ENCODE results near the gene THBS3. TPM values are rescaled to one million over a fixed set of nuclear protein-coding genes. Genes with fewer than 3 reads are reported as not detected.
A peak's percentile ranks its signal among the peaks of the same experiment; 100 is the strongest.

Gene THBS3
- total and polyA plus RNA-seq, 2 of the 13 experiments (the other 11 are each of a cell fraction or from before 2014, with no cell fraction given), result 0.86 to 3.6 TPM

DNA sequence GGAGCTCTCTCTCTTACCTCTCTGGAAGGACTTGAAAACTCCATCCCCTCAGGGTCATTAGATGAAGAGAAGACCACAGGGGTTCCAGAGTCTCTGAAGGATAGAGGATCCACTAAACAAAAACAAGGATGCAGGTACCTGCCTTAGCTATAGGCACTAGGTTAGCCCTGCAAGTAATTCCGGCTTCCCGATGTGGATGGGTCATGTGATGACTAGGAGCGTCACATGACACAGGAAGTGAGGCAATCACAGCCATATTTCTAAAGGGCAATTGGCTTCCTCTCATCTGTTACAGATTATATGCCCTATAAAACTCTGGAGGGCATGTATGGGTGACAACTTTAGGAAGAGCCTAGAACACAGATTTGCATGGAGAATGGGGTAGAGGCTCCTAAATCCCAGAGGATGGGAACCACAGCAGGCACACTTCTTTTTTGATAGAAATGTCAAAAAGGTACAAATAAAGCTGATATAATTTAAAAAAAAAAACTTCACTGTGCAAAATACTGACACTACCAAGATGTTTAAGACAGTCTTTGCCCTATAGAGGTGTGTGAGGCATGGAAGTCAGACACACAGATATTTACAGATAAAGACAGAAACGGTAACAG, 33.5 kb upstream of the THBS3 start (continued):
- TF ChIP-seq PPARG (CRISPR knock-in tag; conservative IDR thresholded peaks at IDR 0.05), result peak; percentile 40; the same call in 1 of the 2 replicates
- TF ChIP-seq PHF20 (CRISPR knock-in tag; IDR thresholded peaks at IDR 0.05), result peak; percentile 99
- TF ChIP-seq, protein P1, sequence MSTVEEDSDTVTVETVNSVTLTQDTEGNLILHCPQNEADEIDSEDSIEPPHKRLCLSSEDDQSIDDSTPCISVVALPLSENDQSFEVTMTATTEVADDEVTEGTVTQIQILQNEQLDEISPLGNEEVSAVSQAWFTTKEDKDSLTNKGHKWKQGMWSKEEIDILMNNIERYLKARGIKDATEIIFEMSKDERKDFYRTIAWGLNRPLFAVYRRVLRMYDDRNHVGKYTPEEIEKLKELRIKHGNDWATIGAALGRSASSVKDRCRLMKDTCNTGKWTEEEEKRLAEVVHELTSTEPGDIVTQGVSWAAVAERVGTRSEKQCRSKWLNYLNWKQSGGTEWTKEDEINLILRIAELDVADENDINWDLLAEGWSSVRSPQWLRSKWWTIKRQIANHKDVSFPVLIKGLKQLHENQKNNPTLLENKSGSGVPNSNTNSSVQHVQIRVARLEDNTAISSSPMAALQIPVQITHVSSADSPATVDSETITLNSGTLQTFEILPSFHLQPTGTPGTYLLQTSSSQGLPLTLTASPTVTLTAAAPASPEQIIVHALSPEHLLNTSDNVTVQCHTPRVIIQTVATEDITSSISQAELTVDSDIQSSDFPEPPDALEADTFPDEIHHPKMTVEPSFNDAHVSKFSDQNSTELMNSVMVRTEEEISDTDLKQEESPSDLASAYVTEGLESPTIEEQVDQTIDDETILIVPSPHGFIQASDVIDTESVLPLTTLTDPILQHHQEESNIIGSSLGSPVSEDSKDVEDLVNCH (CRISPR knock-in tag; IDR thresholded peaks at IDR 0.05), result no peak
- TF ChIP-seq, protein P2, sequence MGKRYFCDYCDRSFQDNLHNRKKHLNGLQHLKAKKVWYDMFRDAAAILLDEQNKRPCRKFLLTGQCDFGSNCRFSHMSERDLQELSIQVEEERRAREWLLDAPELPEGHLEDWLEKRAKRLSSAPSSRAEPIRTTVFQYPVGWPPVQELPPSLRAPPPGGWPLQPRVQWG (CRISPR knock-in tag; IDR thresholded peaks at IDR 0.05; ENCODE audit: borderline replicate concordance, low read depth), result no peak
- TF ChIP-seq NFIC (IDR thresholded peaks at IDR 0.05; ENCODE audit: low read length), result peak; percentile 77
- peak; percentile 28; the same call in 1 of the 2 replicates for TF ChIP-seq NFYC (CRISPR knock-in tag; IDR thresholded peaks at IDR 0.05)
- TF ChIP-seq NPAS2 (CRISPR knock-in tag; IDR thresholded peaks at IDR 0.05; ENCODE audit: borderline replicate concordance), result no peak
- TF ChIP-seq ZNF761 (CRISPR knock-in tag; conservative IDR thresholded peaks at IDR 0.05), result no peak
- TF ChIP-seq, protein P3, sequence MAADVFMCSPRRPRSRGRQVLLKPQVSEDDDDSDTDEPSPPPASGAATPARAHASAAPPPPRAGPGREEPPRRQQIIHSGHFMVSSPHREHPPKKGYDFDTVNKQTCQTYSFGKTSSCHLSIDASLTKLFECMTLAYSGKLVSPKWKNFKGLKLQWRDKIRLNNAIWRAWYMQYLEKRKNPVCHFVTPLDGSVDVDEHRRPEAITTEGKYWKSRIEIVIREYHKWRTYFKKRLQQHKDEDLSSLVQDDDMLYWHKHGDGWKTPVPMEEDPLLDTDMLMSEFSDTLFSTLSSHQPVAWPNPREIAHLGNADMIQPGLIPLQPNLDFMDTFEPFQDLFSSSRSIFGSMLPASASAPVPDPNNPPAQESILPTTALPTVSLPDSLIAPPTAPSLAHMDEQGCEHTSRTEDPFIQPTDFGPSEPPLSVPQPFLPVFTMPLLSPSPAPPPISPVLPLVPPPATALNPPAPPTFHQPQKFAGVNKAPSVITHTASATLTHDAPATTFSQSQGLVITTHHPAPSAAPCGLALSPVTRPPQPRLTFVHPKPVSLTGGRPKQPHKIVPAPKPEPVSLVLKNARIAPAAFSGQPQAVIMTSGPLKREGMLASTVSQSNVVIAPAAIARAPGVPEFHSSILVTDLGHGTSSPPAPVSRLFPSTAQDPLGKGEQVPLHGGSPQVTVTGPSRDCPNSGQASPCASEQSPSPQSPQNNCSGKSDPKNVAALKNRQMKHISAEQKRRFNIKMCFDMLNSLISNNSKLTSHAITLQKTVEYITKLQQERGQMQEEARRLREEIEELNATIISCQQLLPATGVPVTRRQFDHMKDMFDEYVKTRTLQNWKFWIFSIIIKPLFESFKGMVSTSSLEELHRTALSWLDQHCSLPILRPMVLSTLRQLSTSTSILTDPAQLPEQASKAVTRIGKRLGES (CRISPR knock-in tag; IDR thresholded peaks at IDR 0.05; ENCODE audit: borderline replicate concordance), result no peak
- TF ChIP-seq ZNF331 (CRISPR knock-in tag; IDR thresholded peaks at IDR 0.05), result 0 out of 2 replicates have a peak, but pooled peaks have one; percentile 38
- TF ChIP-seq ERF (CRISPR knock-in tag; IDR thresholded peaks at IDR 0.05), result peak; percentile 45; the same call in 1 of the 2 replicates
- TF ChIP-seq, protein P4, sequence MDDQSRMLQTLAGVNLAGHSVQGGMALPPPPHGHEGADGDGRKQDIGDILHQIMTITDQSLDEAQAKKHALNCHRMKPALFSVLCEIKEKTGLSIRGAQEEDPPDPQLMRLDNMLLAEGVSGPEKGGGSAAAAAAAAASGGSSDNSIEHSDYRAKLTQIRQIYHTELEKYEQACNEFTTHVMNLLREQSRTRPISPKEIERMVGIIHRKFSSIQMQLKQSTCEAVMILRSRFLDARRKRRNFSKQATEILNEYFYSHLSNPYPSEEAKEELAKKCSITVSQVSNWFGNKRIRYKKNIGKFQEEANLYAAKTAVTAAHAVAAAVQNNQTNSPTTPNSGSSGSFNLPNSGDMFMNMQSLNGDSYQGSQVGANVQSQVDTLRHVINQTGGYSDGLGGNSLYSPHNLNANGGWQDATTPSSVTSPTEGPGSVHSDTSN (CRISPR knock-in tag; IDR thresholded peaks at IDR 0.05; ENCODE audit: borderline replicate concordance), result no peak
- no peak for TF ChIP-seq HMGA1 (CRISPR knock-in tag; conservative IDR thresholded peaks at IDR 0.05)
- TF ChIP-seq KAT8 (CRISPR knock-in tag; IDR thresholded peaks at IDR 0.05), result peak; percentile 100
- TF ChIP-seq HCFC1 (IDR thresholded peaks at IDR 0.05; ENCODE audit: low read depth, low read length), result peak; percentile 81
- no peak for TF ChIP-seq NRL (CRISPR knock-in tag; IDR thresholded peaks at IDR 0.05; ENCODE audit: borderline replicate concordance)
- TF ChIP-seq, protein P5, sequence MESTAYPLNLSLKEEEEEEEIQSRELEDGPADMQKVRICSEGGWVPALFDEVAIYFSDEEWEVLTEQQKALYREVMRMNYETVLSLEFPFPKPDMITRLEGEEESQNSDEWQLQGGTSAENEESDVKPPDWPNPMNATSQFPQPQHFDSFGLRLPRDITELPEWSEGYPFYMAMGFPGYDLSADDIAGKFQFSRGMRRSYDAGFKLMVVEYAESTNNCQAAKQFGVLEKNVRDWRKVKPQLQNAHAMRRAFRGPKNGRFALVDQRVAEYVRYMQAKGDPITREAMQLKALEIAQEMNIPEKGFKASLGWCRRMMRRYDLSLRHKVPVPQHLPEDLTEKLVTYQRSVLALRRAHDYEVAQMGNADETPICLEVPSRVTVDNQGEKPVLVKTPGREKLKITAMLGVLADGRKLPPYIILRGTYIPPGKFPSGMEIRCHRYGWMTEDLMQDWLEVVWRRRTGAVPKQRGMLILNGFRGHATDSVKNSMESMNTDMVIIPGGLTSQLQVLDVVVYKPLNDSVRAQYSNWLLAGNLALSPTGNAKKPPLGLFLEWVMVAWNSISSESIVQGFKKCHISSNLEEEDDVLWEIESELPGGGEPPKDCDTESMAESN (CRISPR knock-in tag; conservative IDR thresholded peaks at IDR 0.05), result no peak
- TF ChIP-seq FOXK1 (CRISPR knock-in tag; IDR thresholded peaks at IDR 0.05; ENCODE audit: borderline replicate concordance, low read depth), result peak; percentile 72; the same call in 1 of the 2 replicates
- TF ChIP-seq ATF1 (CRISPR knock-in tag; IDR thresholded peaks at IDR 0.05), result peak; percentile 53
- peak; percentile 85; the same call in 1 of the 2 replicates for TF ChIP-seq SIN3B (IDR thresholded peaks at IDR 0.05; ENCODE audit: low read length)
